Uterus (tissue), 4 donors: Measurements from ENCODE around the gene MTIF3. TPM values are rescaled to one million over a fixed set of nuclear protein-coding genes. Genes with fewer than 3 reads are reported as not detected.

Experiments used
- DNase-seq, 2 donors: peaks; one replicate each; pipeline ENCODE4 v3.0.0-alpha.2; 2019 to 2020
- H3K27ac ChIP-seq, 2 donors: fragments of 200-600 bp; sonication (generic); 1 replicate in 1 of 2; 2 replicates in 1 of 2; pipeline ENCODE4 v1.5.1; 2016 to 2018
- H3K27me3 ChIP-seq, 2 donors: fragments of 200-600 bp; sonication (generic); one replicate each; pipeline ENCODE4 v1.5.1; 2018 to 2019; ENCODE audit warnings: control low read depth in 1 of 2
- H3K36me3 ChIP-seq, 2 donors: fragments of 200-600 bp; sonication (generic); one replicate each; pipeline ENCODE4 v1.5.1; 2019; ENCODE audit warnings: control low read depth in 1 of 2
- H3K4me1 ChIP-seq, 2 donors: fragments of 200-600 bp; sonication (generic); one replicate each; pipeline ENCODE4 v1.5.1; 2018 to 2019; ENCODE audit warnings: control low read depth in 1 of 2
- H3K4me3 ChIP-seq, 2 donors: fragments of 200-600 bp; sonication (generic); 1 replicate in 1 of 2; 2 replicates in 1 of 2; pipeline ENCODE4 v1.5.1; 2018 to 2019; ENCODE audit warnings: mild to moderate bottlenecking in 1 of 2
- H3K9me3 ChIP-seq, 2 donors: fragments of 200-600 bp; sonication (generic); one replicate each; pipeline ENCODE4 v1.5.1; 2019; ENCODE audit warnings: control low read depth in 1 of 2
- CTCF ChIP-seq, 4 experiments: fragments of 200-600 bp in 2 of 4; fragments of 450-650 bp in 2 of 4; sonication (generic) in 2 of 4; IDR thresholded peaks; one replicate each; pipeline ENCODE4 v1.5.1; 2016 to 2019; ENCODE audit warnings: antibody characterized with exemption in 4 of 4, mild to moderate bottlenecking in 2 of 4, moderate library complexity in 1 of 4
- POLR2A ChIP-seq, 2 donors: fragments of 450-650 bp; IDR thresholded peaks; one replicate each; pipeline ENCODE4 v1.6.1; 2016; ENCODE audit warnings: antibody characterized with exemption in 2 of 2, mild to moderate bottlenecking in 1 of 2, moderate library complexity in 1 of 2
- intact Hi-C: fragments of 100-400 bp; cut with DNase I; formaldehyde crosslinking; loops from one replicate; pipeline ENCODE4 v1.15.1; 2023; ENCODE audit warnings: low total_unique reads
- total RNA-seq, 4 donors: library from RNA; depleted of rRNA in 3 of 4; stranded (reverse); fragments of >200 nt in 3 of 4; gene quantifications; one replicate each; pipeline versions ENCODE4 v1.1.0 to v1.2.4, GENCODE V29; 2014 to 2023
- donor health status: DM: yes; HTN: yes; CAD: no.

Gene MTIF3
- 100 to 1,000 TPM in 1 of 4 donors, 10 to 100 TPM in 3; 14.6 to 102 (median 40.0) TPM for total RNA-seq

GRCh38 chr13:27449936-27450828, at the start of gene MTIF3:
MTIF3 (minus strand) TSS chr13:27450564; CDS start chr13:27440448, 10,116 bp downstream.
- Histone ChIP-seq H3K36me3 (no peaks in the 10 kb centered on the region), H3K4me3 (peak within 1 kb of the TSS; percentile 74 to 91), H3K27me3 (no peaks in the 10 kb centered on the region), H3K4me1 (no peaks in the 10 kb centered on the region), H3K27ac (peak within 1 kb of the TSS; percentile 95 to 97), H3K9me3 (no peaks in the 10 kb centered on the region)
- peak; percentile 94 to 95 for DNase-seq
- TF ChIP-seq CTCF (IDR thresholded peaks at IDR 0.05) (peak in 2 of 4 experiments; percentile 12 to 14), POLR2A (IDR thresholded peaks at IDR 0.05) (peak; percentile 61 to 74)
- intact Hi-C loops: no loop called here

- intact Hi-C loops: no loop called here
- TF ChIP-seq CTCF (IDR thresholded peaks at IDR 0.05) (no peak), POLR2A (IDR thresholded peaks at IDR 0.05) (no peak)
- Histone ChIP-seq H3K36me3 (no peaks in the 10 kb centered on the region), H3K27me3 (no peaks in the 10 kb centered on the region), H3K4me3 (no peak overlapping the region), H3K4me1 (no peaks in the 10 kb centered on the region), H3K9me3 (no peaks in the 10 kb centered on the region), H3K27ac (no peak overlapping the region)
- no peak for DNase-seq
Measured at GRCh38 chr13:27497563-27498230, 47.3 kb upstream of the MTIF3 start.

- intact Hi-C loops: no loop called here
- no peaks in the 10 kb centered on the region for H3K9me3 ChIP-seq
- H3K27me3 ChIP-seq: no peaks in the 10 kb centered on the region
- no peak overlapping the region for H3K27ac ChIP-seq
- no peak for DNase-seq
- TF ChIP-seq POLR2A (IDR thresholded peaks at IDR 0.05) (no peak), CTCF (IDR thresholded peaks at IDR 0.05) (no peak)
- H3K4me1 ChIP-seq: no peaks in the 10 kb centered on the region
- H3K36me3 ChIP-seq: no peaks in the 10 kb centered on the region
- H3K4me3 ChIP-seq: no peak overlapping the region
Measured at GRCh38 chr13:27496536-27497273, 46.3 kb upstream of the MTIF3 start.

GRCh38 chr13:27496006-27496405, 45.6 kb upstream of the MTIF3 start:
- Histone ChIP-seq H3K4me1 (no peaks in the 10 kb centered on the region), H3K4me3 (no peak overlapping the region), H3K27me3 (no peaks in the 10 kb centered on the region), H3K36me3 (no peaks in the 10 kb centered on the region), H3K9me3 (no peaks in the 10 kb centered on the region), H3K27ac (no peak overlapping the region)
- no peak for DNase-seq
- intact Hi-C loops: no loop called here
- TF ChIP-seq POLR2A (IDR thresholded peaks at IDR 0.05) (no peak), CTCF (IDR thresholded peaks at IDR 0.05) (no peak)
